Fibroblast of the aortic adventitia (primary cell): Measurements from ENCODE around the gene PDGFB. TPM values are rescaled to one million over a fixed set of nuclear protein-coding genes. Genes with fewer than 3 reads are reported as not detected.

Experiments
- DNase-seq: peaks from one replicate; pipeline ENCODE4 v3.0.0-alpha.2; 2010; ENCODE audit warnings: low read depth
- H3K4me3 ChIP-seq: 2 replicates; pipeline ENCODE4 v1.5.1; 2011; ENCODE audit warnings: low read depth, mild to moderate bottlenecking, control low read depth, low read length, moderate library complexity
- total RNA-seq: library from RNA; depleted of rRNA; stranded (reverse); fragments of >200 nt; gene quantifications from 2 replicates; pipeline ENCODE4 v1.2.3, GENCODE V29; 2012; ENCODE audit warnings: low replicate concordance
- TF ChIP-seq, protein P1 (sequence below): IDR thresholded peaks from 2 replicates; pipeline ENCODE4 v1.5.1; 2011; ENCODE audit warnings: mild to moderate bottlenecking, low read length, control low read depth, inconsistent platforms; ENCODE audit not compliant: insufficient read depth

Gene PDGFB
- total RNA-seq, 1 donor = 0.09 TPM

DNA sequence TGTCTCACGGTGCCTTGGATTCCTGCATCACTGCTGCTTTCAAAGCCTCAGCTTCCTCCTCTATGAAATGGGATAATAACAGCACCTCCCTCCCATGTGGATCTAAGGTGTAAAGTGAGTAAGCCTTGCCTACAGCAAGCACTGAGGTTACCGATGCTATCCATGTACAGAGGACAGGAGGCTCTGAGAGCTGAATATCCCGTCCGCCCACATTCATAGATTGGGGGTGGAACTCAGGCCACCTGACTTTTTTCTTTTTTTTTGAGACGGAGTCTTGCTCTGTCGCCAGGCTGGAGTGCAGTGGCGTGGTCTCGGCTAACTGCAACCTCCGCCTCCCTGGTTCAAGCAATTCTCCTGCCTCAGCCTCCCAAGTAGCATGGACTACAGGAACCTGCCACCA, 12.5 kb downstream of the PDGFB start:
- DNase-seq = no peak
- H3K4me3 ChIP-seq = no peak overlapping the region
- TF ChIP-seq, protein P1, sequence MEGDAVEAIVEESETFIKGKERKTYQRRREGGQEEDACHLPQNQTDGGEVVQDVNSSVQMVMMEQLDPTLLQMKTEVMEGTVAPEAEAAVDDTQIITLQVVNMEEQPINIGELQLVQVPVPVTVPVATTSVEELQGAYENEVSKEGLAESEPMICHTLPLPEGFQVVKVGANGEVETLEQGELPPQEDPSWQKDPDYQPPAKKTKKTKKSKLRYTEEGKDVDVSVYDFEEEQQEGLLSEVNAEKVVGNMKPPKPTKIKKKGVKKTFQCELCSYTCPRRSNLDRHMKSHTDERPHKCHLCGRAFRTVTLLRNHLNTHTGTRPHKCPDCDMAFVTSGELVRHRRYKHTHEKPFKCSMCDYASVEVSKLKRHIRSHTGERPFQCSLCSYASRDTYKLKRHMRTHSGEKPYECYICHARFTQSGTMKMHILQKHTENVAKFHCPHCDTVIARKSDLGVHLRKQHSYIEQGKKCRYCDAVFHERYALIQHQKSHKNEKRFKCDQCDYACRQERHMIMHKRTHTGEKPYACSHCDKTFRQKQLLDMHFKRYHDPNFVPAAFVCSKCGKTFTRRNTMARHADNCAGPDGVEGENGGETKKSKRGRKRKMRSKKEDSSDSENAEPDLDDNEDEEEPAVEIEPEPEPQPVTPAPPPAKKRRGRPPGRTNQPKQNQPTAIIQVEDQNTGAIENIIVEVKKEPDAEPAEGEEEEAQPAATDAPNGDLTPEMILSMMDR = no peak

DNA sequence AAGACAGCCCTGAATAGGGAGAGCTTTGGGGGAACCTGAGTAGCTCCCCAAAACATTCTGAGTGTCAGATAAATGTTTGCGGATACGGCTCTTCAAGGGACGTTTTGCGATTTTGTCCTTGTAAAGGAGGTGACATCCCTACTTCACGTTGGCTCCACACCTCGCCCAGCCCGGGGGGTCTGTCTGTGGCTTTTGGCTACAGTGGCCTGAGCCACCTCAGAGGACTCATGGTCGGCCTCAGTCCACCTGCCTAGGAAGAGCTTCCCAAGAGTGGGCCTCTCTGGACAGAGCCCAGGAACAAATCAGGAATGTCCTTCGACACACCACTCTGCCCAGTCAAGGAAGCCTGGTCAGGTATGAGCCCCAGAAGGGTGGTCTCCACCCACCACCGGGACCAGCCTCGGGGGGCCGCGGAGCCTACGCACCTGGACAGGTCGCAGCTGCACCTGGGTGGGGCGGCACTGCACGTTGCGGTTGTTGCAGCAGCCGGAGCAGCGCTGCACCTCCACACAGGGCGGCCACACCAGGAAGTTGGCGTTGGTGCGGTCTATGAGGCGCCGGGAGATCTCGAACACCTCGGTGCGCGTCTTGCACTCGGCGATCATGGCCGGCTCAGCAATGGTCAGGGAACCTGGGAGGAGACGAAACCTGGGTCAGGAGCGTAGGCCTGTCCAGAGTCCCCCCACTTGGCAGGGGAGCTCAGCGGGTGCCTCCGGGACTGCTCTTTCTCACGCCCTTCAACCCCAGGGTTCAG, 13.4 kb downstream of the PDGFB start:
- no peak for DNase-seq
- TF ChIP-seq, protein P1 = no peak
- no peak overlapping the region for H3K4me3 ChIP-seq

DNA sequence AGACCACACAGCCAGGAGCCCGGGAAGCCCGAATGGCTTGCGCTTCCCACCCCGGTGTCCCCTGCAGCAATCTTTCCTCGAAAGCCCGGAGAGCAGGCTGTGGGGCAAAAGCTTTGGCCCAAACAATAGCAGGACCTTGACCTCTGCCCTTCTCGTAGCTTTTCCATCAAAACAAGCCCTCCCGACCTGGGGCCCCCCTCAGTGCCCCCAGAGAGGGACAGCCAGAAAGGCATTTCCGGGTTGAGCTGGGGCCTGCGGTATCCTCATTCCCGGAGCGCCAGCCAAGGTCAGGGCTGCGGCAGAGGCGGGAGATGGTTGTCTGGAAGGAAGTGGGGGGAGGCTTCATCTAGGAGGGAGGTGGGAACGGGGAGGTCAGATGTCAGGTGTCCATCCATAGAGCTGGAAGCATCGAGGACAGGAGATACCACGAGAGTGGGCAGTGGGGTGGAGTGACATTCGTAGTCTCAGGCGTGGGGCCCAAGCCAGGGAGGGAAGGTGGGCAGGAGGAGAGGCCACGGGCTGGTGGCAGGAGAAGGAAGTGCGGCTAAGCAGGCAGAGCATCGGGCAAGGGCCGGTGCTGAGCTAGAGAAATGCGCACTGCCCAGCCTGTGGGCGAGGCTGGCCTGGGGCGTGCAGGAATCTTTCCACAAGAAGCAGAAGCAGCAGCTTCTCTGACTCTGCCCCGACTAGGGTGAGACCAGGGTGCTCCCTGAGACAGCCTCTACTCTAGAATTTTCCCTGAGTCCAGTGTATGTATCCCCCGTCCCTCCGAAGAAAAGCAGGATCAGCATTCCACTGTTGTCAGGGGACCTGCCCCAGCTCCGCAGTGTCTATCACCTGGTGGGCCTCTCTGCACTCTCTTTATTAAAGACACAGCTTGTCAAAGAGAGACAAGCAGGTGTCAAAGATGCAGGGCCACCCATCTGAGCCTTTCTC, 14.3 kb downstream of the PDGFB start:
- TF ChIP-seq, protein P1 = no peak
- H3K4me3 ChIP-seq = no peak overlapping the region
- DNase-seq = no peak

DNA sequence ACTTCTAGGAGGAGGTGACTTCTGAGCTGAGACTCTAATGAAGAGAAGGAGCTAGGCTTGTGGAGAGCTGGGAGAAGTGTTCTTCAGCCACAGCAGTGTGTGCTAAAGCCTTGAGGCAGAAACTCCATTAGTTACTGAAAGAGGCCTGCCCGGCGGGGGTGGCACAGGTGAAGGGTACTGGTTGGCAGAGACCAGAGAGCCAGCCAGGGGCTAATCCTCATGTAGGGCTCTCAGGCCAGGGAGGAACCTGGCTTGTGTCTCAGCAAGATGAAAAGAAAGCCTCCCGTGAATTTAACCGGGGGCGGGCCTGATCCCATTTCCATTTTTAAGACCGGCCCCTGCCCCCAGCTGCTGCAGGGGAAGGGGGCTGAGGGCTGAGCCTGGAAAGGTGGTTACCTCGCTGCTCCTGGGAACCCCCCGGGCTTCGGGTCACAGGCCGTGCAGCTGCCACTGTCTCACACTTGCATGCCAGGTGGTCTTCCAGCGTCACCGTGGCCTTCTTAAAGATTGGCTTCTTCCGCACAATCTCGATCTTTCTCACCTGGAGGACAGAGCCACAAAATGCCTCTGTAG, 15.0 kb downstream of the PDGFB start:
- H3K4me3 ChIP-seq = no peak overlapping the region
- no peak for DNase-seq
- TF ChIP-seq, protein P1 = no peak

DNA sequence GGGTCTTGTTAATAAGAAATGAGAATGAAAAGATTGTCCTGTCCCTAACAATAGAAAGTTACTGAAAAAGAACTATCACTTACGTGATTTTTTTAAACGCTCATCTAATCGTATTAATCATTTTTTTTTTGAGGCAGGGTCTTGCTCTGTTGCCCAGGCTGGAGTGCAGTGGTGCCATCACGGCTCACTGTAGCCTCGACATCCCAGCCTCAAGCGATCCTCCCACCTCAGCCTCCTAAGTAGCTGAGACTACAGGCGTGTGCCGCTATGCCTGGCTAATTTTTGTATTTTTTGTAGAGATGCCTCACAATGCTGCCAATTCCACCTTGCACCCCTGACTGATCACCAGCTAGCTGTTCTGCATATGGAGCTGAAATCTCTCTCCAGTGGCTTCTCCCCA, 15.7 kb downstream of the PDGFB start:
- H3K4me3 ChIP-seq = no peak overlapping the region
- TF ChIP-seq, protein P1 = no peak
- no peak for DNase-seq

DNA sequence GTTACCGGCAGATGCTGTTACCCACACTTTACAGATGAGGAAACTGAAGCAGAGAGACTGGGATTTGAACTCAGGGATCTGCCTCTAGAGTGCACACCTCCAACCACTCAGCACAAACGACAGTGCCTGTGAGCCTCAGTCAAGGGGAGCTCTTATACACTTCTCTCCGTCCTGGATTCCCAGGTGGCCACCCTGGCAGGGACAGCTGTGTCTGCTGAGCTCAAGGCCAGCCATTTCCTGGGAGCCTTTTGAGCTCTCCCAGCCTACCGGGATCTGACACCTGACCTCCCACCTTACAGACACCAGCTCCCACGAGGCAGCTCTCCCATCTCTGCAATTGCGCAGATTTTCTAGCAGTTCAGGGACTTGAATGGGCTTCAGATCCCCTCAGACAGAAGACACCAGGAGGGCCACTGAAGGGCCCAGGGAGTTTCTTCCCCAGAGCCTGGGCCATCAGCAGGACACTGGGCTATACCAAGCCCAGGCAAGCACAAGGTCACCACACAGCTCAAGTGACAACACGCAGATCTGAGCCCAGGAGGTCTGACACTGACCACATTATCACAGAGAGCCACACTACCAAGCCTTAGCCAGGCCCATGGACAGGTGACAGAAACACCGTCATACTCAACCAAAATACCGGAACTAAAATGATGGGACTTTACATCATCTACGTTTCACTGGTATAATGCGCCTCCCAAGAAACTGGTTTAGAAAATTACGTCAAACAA, 17.1 kb downstream of the PDGFB start:
- no peak for DNase-seq
- no peak overlapping the region for H3K4me3 ChIP-seq
- TF ChIP-seq, protein P1 = no peak
